HG03571 (cell line): ENCODE data around the gene EIPR1.

Experiments
- ATAC-seq: cut with Tn5 transposase; IDR thresholded peaks from one replicate; pipeline ENCODE4 v1.9.1; 2021; ENCODE audit not compliant: unreplicated experiment

EIPR1 gene

GRCh38 chr2:3377612-3378432, at the start of gene EIPR1:
Gene EIPR1 (minus strand): TSS chr2:3377818. CDS start chr2:3377689, 129 bp downstream.
- ATAC-seq: peak; percentile 85

- peak; percentile 78 for ATAC-seq
Measured at GRCh38 chr2:3427272-3427671, 49.7 kb upstream of the EIPR1 start.

DNA sequence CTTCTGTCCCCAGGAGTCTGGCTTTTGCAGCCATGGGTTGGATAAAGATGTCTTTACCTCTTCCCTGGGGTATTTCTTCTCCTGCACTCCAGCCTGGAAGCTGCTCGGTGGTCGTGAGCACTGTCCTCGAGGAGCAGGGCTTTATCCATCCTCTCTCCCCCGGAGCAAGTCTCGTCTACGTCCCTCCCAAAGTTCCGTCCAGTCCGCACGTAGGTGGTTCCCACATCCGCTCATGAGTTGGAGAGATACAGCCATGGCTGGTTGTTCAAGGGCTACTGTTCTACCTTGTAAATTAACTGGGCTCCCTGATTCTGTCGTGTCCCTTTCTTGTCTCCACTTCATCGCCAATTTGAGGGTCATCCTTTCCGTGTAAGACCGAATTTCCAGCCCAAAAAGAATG, 49.0 kb upstream of the EIPR1 start:
- ATAC-seq: no peak

GRCh38 chr2:3424171-3424795, 46.7 kb upstream of the EIPR1 start:
- no peak for ATAC-seq

DNA sequence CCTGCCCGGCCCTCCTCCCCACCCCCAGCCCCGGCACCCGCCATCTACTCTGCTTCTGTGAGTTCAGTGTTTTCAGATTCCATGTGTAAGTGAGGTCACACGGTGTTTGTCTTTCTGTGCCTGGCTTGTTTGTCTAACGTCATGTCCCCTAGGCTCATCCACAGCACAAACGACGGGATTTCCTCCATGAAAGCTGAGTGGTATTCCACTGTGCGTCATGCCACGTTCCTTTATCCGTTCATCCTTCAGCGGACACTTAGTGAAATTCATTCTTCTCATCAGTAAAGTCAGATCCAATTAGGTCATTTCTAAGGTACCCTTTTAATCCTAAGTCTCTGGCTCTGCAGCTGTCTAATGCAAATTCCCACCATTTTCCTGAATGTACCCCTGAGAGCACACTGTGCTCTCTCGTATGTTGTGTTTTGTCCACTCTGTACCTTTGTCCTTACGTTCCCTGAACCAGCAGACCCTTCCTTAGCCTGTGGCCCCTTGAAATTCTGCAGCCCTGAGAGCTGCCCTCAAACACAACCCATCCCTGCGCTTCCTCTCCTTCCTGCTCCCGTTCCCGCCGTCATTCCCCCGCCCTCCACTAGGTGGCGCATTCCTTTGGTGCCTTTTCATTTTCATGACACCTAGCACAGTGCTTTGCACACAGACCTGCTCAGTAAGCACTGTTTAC, 46.0 kb upstream of the EIPR1 start:
- ATAC-seq: no peak

- no peak for ATAC-seq
Measured at GRCh38 chr2:3422161-3422779, 44.7 kb upstream of the EIPR1 start.

DNA sequence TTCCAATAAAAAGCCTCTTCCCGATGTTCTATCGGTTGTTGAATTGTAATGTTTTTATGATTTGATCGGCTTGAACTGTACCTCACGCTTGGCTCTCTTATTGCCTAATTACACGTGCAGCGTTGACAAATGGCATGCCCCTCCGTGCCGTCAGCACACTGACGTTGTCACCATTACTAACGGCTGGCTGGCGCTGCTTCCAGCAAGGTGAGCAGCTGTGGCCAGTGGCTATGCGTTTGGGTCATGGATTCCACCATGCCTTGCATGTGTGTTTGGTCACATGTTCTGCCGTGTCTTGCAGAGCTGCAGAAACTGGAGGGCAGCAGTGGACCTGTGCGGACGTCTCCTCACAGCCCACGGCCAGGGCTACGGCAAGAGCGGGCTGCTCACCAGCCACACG, 44.0 kb upstream of the EIPR1 start:
- no peak for ATAC-seq

DNA sequence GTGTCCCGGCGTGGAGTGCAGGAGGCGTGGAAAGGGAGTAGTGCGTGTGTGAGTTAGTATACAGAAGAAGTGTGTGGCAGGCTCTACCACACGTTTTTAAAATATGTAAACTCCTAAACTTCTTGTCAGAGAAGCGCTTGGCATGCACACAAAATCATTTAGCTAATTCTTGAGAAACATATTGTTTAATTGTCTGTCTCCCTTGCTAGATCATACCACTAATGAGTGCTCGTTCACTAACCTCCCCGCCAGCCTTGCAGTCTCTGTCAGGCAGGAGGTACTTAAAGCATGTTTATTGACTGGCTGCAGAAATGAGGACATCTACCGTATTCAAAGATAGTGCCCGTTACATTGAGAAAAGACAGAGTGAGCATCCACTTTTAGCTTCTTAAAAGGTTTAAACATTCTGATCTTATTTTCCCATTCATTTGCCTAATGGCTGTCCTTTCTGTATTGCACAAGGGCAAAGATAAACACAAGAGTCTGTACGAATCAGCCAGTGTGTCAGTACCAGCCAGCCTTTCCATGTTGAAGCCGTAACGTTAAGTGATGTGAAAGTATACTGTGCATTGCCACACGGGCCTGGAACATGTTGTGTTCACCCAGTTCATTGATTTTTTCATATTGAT, 43.3 kb upstream of the EIPR1 start:
- ATAC-seq: no peak

GRCh38 chr2:3420076-3420768, 42.6 kb upstream of the EIPR1 start:
- ATAC-seq: no peak

GRCh38 chr2:3418766-3419404, 41.3 kb upstream of the EIPR1 start:
- no peak for ATAC-seq

DNA sequence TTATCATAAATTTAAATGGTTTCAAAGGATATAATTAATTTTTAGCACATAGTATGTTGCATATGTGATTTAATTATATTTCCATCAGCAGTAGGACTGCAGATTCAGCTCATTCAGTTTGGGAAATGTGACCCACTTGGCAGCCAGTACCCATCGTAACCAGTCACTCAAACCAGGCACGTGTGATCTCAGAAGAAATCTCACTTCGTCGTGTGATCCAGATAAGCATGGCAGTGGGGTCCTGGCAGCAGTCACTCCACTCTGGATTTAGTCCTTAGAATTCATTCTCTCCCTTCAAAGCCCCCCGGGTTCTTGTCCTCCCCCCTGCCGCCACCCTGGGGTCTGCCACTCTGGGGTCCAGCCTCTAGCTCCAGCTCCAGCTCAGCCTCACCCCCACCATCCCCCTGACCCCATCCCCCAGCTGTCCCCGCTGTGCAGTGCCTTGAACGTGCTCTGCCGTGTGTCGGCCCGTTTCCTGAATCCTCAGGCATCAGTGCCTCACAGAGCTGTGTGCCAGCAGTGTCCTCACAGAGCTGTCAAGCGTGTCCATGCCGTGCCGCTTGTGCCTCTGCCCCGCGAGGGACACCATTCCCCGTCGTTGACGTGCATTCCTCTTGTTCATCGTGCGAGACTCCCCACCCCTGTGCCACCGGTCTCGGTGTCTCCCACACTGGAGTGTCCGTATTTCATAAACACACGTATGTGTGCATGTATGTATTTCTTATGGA, 36.7 kb upstream of the EIPR1 start:
- no peak for ATAC-seq

- no peak for ATAC-seq
Measured at GRCh38 chr2:3413697-3414096, 36.1 kb upstream of the EIPR1 start.

GRCh38 chr2:3411103-3411502, 33.5 kb upstream of the EIPR1 start:
- no peak for ATAC-seq

DNA sequence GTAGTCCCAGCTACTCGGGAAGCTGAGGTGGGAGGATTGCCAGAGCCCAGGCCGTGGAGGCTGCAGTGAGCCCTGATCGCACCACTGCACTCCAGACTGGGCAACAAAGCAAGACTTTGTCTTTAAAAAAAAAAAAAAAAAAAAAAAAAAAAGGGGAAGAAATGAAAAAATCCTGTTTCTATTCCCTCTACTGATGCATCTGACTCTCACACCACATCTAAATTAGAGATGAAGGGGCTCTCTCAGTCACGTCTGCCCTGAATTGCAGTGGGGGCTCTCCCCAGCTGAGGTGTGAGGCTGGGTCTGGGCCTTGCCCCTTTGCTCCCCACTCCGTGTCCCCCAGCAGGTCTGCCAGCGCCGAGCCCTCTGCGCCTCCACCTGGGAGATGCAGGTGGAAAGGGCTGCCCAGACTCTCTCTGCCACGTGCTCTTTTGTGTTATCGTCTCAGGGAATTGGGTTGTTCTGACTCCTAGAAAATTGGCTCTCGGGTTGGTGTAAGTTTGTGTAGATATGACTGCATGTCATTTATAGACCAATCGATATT, 32.1 kb upstream of the EIPR1 start:
- no peak for ATAC-seq

GRCh38 chr2:3408781-3409180, 31.2 kb upstream of the EIPR1 start:
- no peak for ATAC-seq

DNA sequence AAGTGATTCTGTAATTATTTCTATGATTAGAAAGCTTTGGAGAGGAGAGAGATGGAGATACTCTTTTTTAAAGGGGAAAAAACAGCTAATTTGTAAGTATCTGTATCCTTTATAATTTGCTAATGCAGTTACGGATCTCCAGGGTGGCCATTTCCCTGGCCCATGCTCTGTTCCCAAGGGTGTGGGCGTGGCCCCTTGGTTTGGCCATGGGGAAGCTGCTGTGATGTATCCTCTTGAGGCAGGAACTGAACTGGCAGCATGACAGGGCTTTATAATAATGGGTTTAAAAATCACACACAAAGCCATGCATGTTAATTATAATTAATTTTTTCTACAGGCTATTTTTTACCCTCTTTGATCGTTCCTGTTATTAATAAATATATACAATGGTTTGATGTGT, 28.9 kb upstream of the EIPR1 start:
- ATAC-seq: no peak

DNA sequence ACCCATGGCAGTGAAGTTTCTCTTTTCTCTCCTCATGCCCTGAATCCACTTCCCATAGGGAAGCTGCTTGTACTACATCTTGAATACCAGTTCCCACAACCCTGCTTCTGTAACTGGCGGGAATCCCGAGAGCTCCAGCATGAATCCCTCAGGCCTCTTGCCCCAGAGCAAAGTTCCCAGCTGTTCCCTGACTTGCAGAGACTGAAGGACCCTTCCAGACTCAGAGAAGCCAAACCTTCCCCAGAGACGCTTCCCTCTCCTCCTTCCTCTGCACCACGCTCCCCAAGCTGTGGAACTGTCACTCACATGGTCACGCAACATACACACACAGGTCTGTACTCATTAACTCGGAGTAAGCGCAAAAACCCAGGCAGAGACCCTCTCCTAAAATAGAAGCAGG, 28.3 kb upstream of the EIPR1 start:
- no peak for ATAC-seq

DNA sequence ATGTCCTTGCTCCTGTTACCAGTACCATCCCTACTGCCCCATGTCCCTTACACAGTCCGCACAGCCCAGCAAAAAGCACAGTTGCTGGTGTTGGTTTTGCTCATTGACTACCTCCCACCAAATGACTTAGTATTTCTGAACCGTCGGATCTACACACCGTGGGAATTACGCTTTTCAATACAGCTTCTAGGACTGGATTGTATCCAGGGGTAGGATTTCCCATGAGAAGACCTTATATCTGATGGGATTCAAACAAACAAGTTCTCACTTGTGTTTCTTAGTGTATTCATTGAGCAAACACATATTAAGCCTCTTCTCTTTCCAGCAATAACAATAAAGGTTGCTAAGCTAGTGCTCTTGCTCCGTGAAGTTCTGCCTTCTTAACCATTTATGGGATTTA, 27.7 kb upstream of the EIPR1 start:
- ATAC-seq: no peak

- no peak for ATAC-seq
Measured at GRCh38 chr2:3404349-3404894, 26.8 kb upstream of the EIPR1 start.
